CD4-positive, alpha-beta T cell treated with Interleukin-4 for 4 hours (primary cell): ENCODE measurements around the gene ANTXR2.
"Not testable (repeated sequence)": the region's sequence is repeated elsewhere in the genome, so short reads cannot be mapped to it uniquely, and the experiment has no call there.

Experiments
- DNase-seq: peaks from one replicate; pipeline ENCODE4 v3.0.0-alpha.2; 2020

ANTXR2 gene

DNA sequence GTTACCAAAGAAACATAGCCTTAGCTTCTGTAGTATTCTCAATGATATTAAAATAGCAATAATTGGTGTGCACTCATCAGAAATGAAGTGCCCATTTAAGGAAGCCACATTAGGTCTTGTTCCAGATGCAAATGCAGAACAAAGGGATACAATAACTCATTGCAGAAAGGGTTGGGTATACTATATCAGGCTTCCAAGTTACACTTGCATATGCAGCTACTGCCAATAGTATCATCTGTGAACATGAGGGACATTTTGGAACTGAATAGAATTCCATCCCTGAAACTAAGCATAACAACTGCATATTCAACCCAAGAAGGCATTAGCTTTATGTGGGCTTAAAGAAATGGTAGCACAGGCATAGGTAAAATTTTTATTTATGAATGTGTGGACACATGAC is 167.8 kb downstream of the ANTXR2 start:
- DNase-seq = no peak

GRCh38 chr4:79904331-79904730 is 168.7 kb downstream of the ANTXR2 start:
- no peak for DNase-seq

GRCh38 chr4:79900182-79900581 is 172.8 kb downstream of the ANTXR2 start:
- no peak for DNase-seq

DNA sequence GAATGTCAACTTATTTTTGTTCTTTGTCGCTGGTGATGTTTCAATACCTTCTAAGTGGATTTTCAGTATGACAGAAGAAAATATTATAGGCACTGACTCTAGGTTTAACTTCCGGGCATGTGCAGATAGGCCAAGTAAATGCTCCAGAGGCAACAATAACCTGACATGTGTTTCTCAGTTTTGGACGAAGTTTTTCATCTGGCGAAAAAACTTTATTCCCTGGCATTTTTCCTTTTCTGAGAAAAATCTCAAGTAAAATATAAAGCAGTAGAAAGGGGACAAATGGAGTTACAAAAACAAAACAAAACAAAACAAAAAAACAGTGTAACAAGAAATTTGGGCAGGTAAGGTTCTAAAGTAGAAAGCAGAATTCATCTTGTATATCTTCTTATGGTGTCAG is 173.5 kb downstream of the ANTXR2 start:
- DNase-seq = no peak

- DNase-seq = no peak
Measured at GRCh38 chr4:79898055-79898454, 175.0 kb downstream of the ANTXR2 start.

- no peak for DNase-seq
Measured at GRCh38 chr4:79897174-79897573, 175.9 kb downstream of the ANTXR2 start.

DNA sequence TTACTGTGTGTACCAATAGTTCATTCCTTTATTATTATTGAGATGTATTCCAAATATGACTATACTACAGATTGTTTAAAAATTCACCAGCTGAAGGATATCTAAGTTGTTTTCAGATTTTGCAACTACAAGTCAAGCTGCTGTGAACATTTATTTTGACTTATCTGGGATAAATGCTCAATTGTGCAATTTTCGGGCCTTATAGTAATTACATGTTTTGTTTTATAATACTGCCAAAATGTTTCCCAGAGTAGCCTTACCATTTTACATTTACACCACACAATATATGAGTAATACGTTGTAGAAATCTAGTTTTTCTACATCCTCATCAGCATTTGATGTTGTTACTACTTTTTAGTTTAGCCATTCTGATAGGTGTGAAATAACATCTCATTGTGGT is 179.6 kb downstream of the ANTXR2 start:
- DNase-seq = no peak

GRCh38 chr4:79889026-79889425 is 184.0 kb downstream of the ANTXR2 start:
- DNase-seq = not testable (repeated sequence)

DNA sequence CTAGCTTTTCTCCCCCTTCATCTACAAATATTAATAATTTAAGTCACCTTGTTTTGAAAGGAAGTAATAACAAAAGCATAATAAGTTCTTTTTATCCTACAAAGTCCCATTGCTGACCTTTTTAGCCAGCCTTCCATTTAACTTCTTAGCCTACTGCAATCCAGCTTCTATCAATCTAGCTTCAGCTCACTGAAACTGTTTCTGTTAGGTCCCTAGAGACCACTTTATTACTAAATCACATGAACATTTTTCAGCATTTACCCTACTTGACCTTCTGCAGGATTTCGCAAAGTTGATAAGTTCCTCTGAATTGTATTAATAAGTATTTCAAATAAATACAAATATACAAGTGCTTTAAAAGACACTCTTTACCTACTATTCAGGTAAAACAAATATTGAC is 186.5 kb downstream of the ANTXR2 start:
- no peak for DNase-seq

GRCh38 chr4:79886021-79886420 is 187.0 kb downstream of the ANTXR2 start:
- DNase-seq = no peak

- no peak for DNase-seq
Measured at GRCh38 chr4:79883290-79883689, 189.7 kb downstream of the ANTXR2 start.

DNA sequence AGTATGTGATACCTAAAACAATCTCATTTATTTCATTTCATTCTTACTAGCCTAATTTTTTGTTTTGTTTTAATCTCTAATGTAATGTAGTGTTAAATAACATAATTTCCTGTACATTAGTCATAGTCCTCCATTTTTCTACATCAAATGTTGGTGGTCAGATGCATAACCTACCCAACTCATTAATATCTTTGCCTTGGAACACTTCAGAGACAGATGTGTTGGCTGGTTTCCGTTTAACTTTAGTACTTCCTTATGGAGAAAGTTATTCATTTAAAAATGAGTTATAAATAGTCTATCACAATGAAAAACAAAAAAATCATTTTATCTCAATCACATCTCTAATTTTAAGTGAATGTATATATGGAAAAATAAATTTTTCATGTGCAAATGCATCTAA is 190.2 kb downstream of the ANTXR2 start:
- no peak for DNase-seq

- DNase-seq = no peak
Measured at GRCh38 chr4:79881407-79881806, 191.6 kb downstream of the ANTXR2 start.

GRCh38 chr4:79877511-79877910 is 195.5 kb downstream of the ANTXR2 start:
- no peak for DNase-seq

DNA sequence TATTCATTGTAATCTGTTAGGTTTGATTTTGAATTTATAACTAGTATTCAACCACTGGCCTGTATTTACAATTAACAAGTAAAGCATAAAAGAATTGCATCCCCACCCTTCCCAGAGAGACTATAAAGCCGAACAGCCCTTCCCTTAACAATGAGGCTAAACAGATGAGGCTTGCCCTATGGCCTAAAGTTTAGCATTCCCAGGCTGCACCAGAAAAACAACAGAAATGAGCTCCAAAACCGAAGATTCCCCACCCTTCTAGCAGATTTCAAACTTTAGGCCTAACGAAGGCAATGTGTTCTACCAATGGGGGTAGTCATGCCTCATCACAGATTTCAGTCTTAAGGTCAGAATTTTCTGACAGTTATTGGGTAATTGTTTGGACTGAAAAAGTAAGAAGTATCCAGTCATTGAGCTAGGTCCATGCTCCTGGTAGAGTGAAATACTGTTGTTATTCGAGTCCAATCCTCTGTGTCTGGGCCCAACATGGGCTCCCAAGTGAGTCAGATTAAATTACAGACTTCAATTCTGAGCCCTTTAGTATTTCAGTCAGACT is 197.6 kb downstream of the ANTXR2 start:
- no peak for DNase-seq

DNA sequence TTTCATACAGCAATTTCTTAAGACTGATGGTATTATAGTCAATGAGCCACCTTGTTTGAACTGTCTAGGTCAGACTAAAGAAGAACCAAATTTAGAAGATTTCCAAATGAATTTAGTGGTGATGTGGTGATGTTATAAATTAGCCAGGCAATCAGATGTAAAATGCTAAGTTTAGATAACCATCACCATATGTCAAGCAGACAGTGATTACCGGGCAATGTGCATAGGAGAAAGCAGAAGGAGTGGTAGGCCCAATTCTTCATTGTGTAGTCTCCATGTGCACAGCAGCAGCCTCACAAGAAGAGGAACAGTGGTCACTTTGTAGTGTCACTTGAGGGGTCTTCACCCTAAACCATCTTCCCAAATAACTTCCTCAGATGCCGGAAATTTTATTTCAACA is 198.8 kb downstream of the ANTXR2 start:
- DNase-seq = no peak

DNA sequence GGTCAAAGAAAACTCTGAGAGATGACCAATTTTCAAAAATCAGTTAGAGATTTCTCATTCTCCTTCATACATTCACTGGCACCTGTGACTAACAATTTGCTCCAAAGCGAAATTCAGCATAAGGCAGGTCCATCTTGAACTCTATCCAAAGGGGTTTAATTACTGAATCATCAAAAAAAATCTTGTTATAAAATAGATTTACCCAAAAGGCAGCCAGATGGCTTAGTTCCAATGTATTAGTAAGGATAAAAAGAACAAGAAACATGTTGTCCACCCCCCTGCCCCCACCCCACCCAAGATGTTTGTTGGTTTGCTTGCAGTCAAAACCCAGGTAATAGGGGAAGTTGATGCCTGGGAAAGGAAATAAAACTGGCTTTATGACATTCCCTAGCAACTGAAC is 200.3 kb downstream of the ANTXR2 start:
- no peak for DNase-seq

- DNase-seq = no peak
Measured at GRCh38 chr4:79871961-79872360, 201.1 kb downstream of the ANTXR2 start.

DNA sequence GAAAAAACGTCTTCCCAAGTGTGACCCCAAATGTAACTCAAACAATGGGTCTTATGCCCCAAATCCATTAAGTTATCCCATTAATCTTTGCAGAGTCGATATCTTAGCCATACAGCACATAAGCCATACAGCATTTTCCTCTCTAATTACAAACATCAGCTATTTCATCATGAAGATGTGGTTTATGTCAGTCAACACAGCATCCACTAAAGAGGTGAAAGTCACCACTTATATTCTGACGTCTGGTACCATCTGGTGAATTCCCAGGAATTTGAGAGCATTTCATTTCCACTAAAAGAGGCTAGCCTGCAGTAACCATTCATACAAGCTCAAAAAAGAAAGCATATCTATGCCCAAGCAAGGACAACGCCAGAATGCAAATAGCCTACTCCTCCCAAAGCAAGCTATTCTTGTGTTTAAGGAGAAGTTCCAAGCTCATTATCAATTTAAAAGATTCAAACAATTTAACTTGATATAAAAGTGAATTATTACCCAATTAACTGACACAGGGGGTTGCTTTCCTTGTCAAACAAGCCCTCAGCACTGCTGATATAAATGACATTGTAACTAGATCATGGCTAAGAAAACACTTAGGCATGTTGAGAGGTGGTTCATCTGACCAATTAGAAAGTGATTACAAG is 203.3 kb downstream of the ANTXR2 start:
- DNase-seq = no peak

DNA sequence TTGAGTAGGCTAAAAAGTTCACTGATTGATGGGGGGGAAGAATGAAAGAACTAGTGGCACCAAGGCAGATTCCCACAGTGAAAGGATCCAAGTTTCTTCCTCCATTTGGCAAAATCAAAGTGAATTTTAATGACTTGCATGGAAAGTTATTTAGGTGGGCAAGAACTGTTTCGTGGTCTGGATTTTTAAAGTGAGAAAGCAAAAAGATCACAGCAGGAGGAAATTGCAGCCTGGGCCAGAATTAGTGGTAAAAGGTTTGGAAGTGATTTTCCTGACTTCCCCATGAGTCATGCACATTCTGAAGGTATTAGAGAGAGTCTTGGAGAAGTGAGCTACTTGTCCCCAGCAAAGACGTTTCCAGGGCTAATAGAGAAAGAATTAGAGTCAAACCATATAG is 207.8 kb downstream of the ANTXR2 start:
- DNase-seq = no peak

DNA sequence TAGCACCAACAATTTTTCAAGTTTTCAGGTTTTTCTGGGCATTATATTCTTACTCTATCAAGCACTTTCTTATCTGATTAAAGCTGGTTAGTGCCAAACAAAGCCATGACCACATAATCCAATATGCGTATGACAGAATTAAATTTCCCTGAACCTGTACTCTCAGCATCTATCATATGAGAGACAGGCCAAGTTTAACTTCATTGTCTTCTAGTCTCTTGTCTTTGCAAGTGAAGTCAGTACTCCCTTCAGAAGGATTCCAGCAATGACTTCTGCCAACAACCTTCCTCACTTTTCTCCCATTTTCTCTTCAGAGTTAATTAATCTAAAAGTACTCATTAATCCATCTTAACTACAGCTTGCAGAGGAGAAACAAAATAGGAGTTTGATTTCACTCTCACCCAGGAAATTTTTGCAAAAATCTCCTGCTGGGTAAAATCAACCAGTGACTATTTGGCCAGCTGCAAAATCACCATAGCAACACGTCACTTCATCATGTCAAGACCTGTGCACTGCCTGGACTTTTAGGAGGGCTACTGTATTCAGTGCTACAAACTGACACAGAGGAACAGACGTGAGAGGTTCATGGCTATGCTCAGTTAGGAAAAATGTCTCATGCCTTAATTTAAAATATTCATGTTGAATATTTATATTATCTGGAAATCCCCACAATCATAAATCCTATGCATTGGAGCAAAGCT is 208.4 kb downstream of the ANTXR2 start:
- DNase-seq = no peak

DNA sequence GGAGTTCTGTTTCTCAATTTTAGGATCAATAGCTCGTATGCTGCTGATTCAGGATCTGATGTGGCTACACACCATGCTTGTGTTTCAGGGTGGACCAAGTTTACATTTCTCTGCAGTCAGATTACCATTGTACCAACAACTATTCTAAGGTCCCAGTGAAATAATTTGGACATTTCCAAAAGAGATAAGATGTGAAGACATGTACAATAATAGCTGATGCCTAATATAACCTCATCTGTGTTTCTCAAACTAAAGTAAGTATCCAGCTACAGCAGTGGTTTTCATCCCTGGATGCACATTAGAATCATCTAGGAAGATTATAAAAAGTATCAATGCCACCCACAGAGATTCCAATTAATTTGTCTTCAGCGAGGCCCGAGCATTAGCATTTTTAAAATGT is 209.7 kb downstream of the ANTXR2 start:
- no peak for DNase-seq

DNA sequence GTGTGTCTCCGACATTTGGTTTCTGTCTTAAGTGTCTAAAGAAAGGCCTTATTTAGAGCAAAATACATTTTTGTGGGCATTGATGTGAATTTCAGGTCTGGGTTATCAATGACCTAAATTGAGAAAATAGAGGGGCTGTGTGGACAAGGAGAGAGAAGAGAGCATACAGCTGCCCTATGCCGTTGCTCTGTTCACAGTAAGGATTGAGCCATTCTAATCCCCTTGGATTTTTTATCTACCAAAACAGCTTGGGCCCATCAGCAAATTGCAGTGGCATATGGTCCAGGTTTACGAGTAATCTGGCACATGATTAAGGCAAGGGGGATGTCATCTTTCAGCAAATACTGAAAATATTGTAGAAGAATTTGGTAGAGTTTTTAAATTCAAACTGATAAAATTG is 210.2 kb downstream of the ANTXR2 start:
- no peak for DNase-seq

DNA sequence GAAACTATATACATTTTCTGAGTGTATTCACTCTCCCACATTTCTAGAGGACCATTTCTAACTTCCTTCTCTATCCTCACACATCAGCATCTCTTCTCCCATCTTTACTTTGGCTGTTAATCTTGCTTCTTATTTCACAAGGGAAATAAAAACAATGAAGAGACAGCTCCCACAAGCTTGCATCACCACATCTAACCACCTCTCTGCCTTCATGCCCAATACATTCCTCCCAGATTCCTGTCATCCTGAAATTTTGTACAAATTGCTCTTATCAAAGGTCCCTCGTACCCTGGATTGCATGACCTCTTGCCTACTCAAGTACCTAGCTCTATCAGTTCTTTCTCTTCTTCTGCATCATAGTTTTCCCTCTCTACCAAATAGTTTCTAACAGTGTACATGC is 215.2 kb downstream of the ANTXR2 start:
- no peak for DNase-seq

DNA sequence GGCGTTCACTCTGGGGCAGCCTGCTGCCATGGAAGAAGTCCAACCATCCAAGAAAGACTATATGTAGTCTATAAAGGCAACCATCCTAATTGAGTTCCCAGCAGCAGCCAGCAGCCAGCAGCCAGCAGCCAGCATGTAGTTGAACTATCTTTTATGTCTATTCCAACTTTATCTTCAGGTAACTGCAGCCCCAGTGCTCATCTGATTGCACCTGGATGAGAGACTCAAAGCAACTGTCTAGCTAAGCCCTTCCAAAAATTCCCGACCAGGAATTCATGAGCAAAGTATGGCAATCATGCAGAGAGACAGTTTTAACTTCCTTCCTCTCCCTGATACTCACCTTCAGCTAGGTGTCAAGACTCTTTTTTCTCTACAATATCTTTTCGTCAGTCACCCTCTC is 216.8 kb downstream of the ANTXR2 start:
- no peak for DNase-seq
